ENCODE results near the gene PRMT9.

PRMT9 gene

DNA sequence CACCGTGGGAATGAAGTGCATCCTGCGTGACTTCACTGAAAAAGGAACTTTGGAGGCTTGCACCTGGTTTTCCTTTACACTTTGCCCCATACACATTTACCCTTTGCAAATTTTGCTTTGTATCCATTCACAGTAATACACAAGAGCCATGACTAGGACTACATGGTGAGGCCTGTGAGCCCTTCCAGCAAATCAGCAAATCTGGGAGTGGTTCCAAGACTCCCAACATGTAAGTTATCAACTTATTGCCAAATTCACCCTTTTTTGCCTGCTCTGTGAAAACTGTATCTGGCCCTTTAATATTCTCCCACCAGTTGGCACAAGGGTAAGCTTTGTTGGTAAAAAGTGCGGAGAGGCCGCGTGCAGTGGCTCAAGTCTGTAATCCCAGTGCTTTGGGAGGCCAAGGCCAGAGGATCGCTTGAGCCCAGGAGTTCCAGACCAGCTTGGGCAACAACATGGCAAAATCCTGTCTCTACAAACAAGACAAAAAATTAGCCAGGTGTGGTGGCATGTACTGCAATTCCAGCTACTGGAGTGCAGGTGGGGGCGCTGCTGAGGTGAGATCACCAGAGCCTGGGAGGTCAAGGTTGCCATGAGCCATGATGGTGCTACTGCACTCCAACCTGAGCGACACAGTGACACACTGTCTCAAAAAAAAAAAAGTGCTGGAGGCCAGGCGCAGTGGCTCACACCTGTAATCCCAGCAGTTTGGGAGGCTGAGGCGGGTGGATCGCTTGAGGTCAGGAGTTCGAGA is 5.0 kb downstream of the PRMT9 start:
- DNase-seq (ENCODE audit: low read depth), result no peak

DNA sequence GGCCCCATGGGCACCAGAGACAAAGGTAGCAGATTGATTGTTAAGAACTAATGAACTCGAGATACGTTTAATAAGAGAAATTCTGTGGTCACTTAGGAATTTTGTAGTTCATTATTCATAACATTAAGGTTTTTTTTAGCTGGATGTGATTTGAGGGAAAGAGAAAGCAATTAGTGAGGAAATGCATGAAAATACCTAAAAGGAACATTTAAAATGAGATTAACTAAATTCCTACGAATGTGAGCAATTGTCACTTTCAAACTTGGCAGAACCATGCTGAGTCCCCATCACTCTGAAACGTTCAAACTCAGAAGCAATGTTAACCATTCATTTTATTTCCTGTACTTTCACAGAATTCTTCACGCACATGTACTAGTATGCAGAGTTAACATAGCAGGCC is 5.9 kb downstream of the PRMT9 start:
- no peak for DNase-seq (ENCODE audit: low read depth)

DNA sequence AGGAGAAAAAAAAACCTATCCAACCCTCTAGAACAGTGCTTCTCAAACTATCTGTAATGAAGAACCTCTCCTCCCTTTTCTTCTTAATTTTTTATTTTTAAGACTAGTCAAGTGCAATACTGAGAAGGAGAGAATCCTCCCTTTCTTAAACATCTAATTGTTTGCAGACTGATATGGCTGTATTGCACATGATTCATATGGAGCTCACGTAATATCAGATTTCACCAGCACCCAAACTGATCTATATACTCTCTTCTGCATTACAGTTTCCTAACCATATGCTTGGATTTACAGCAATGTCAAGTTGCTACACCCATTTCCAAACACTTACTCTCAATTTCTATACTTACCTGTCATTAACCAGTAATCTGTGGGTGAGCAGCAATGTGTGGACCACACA is 9.5 kb downstream of the PRMT9 start:
- DNase-seq (ENCODE audit: low read depth), result no peak

DNA sequence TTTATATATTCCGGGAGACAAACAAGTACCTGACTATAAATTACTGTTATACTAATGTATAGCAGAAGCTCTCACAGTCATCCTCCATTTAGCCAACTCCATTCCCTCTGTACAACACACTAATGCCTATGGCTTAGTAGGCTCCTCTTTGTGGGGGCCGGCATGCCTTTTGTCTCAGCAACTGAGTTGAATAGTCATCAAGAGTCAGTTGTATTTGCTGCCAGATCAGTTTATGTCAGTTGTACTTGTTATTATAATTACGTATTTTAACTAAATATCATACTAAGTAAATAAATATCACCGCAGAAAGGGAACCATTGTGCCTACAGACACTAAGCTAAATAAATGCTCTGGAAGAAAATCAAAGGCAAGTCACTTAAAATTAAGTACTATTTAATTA is 9.9 kb downstream of the PRMT9 start:
- no peak for DNase-seq (ENCODE audit: low read depth)

DNA sequence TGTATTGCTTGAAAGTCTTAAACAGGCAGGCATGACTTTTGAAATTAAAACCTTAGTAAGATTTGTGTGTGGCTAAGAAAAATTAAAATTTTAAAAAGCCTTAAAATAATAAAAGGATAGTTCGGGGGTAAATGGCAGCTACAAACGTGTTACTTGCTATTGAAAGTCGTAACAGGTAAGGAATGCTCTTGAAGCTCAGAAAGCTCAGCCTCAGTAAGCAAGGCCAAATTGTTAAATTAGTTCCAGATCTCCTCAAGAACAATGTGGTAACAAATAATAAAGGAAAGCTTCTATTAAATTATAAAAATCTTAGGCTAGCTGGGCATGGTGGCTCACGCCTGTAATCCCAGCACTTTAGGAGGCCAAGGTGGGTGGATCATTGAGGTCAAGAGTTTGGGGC is 25.5 kb downstream of the PRMT9 start:
- DNase-seq (ENCODE audit: low read depth), result no peak

DNA sequence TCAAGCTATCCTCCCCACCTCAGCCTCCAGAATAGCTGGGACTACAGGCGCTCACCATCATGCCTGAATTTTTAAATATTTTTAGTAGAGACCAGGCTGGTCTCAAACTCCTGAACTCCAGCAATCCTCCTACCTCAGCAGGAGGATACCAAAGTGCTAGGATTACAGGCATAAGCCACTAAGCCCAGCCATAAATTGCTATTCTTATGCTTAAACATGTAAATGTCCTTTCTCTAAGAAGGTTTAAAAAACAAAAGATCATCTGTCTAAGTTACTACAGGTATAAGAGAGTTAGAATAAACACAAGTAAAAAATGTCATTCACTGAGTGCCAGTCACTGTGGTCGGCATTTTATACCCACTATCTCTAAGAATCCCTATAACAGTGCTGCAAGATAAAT is 28.3 kb downstream of the PRMT9 start:
- no peak for DNase-seq (ENCODE audit: low read depth)

DNA sequence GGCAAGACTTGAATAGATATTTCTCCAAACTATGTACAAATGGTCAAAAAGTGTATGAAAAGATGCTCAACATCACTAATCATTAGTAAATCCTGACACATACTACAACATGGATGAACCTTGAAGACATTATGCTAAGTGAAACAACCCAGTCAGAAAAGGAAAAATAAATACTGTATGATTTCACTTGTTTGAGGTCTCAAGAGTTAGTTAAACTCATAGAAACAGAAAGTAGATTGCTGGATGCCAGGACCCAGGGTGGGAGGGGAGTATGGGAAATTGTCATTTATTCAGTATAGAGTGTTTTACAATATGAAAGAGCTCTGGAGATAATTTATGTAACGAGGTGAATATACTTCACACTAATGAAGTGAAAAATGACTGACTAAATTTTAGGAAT is 32.4 kb downstream of the PRMT9 start:
- DNase-seq (ENCODE audit: low read depth), result no peak

DNA sequence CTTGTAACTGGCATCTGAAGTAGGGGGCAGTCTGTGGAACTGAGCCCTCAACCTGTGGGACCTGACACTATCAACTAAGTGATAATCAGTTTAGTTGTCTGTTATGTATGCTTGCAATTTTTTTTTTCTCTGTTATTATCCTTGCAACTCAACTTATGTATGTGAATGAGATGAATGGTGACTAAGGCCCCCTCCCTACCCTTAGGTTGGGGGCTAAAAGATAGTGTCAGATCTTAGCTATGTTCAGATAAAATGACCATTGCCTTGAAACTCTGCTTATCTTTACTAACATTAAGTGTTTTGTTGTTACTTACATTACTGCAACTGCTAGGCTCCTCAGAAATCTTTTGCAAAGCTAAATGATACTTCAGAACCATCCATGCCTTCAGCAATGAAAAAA is 35.3 kb downstream of the PRMT9 start:
- no peak for DNase-seq (ENCODE audit: low read depth)

DNA sequence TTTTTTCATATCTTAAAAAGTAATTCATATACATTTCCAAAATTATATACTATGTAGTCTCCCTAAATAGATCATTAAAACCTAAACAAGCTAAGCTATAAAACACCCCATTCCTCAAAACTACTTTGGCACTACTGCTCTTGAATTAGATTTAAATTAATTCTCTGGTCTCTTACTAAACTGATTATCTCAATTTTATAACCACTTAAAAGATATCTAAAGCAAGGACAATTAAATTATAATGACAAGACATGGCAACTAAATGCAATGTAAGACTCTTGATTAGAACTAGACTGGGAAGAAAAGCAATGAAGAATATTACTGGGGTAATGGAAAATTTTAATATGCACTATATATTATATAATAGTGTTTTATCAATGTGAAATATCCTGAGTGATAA is 38.9 kb downstream of the PRMT9 start:
- DNase-seq (ENCODE audit: low read depth), result no peak

DNA sequence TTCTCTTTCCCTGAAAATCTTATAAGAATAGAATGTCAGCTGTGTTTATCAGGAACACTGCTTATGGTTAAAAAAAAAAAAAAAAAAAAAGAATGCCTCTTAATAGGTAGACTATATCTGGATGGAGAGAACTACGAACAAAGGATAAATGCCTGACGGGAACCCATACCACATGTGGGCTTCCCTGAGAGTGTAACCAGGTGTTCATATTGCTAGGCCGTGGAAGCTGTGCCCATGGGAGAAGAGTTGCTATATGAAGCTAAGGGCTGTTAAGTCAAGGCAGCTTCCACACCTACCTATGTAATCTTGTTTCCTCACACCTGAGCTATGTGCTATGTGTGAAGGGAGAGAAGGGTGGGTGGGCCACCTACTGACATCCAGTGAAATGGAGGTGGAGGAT is 39.5 kb downstream of the PRMT9 start:
- DNase-seq (ENCODE audit: low read depth), result no peak

DNA sequence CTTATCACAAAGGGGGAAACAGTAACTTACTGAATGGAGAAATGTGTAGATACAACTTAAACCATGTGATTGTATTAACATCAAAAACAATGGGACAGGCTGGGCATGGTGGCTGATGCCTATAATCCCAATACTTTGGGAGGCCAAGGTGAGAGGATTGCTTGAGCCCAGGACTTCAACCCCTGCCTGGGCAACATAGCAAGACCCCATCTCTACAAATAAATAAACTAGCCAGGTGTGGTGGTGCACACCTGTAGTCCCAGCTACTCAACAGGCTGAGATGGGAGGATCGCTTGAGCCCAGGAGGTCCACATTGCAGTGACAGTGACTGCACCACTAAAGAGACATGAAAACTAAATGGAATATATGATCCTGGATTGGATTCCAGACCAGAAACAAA is 40.3 kb downstream of the PRMT9 start:
- no peak for DNase-seq (ENCODE audit: low read depth)

DNA sequence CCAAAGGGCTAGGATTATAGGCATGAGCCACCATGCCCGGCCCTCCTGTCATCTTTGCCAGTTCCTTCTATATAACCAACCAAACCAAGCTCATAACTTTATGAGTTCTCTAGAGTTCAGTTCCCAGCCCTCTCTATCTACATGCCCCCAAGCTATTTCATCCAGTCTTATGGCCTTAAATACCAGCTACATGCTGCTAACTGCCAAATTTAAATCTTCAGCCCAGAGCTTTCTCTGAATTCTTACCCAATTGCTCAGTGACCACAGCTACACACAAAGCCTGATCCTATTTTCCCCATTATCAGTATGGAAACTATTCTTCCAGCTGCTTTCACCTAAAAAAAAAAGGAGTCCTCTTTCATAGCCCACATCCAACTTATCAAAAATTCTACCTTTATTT is 43.6 kb downstream of the PRMT9 start:
- no peak for DNase-seq (ENCODE audit: low read depth)

DNA sequence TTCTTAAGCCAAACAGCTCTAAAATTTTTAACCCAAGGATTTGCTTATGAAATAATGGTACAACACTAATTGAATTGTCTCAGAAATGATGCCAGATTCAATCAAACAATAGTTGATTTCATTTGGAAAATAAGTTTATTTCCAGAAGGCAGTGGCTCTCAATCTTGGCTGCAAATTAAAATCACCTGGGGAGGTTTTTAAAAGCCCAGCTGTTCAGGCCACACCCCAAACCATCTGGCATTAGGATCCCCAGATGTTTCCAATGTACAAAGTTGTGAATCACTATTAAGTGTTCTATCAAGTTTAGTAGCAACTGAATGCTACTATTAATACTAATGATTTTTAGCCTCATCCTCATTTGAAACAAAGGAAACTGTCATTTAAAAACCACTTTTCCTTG is 44.6 kb downstream of the PRMT9 start:
- DNase-seq (ENCODE audit: low read depth), result no peak

DNA sequence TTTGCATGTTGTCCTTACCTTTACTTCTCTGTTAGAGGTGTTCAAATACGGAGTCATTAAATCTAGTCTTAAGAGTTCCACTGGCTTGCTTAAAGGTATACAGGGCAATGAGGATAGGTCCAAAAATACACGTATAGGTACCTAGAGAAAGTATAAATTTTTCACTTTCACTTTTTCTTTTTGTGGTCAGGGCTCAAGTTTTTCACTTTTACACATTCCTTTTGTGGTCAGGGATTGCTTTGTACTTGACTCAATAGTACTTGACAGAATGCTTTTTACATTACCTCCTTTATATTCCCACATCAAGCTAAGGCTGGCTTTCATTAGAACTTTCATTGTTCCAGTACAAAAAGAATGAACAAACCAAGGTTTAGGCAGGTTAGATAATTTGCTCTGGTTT is 45.0 kb downstream of the PRMT9 start:
- DNase-seq (ENCODE audit: low read depth), result no peak

DNA sequence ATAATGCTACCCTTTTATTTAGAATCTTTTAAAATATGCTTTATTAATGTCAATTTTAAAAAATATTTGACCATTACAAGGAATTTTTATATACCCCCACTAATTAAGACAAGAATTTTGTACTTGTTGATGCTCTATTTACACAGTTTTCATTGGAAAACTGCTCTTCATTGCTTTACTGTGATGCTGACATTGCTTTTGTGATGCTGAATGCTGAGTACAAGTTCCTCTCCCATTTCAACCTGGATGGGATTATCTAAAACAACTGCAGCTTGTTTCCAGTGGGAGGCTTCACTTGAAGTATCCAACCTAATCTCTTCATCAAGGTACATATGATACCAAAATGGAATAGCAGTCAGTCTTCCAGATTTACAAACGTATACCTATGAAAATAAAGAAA is 45.6 kb downstream of the PRMT9 start:
- DNase-seq (ENCODE audit: low read depth), result no peak

DNA sequence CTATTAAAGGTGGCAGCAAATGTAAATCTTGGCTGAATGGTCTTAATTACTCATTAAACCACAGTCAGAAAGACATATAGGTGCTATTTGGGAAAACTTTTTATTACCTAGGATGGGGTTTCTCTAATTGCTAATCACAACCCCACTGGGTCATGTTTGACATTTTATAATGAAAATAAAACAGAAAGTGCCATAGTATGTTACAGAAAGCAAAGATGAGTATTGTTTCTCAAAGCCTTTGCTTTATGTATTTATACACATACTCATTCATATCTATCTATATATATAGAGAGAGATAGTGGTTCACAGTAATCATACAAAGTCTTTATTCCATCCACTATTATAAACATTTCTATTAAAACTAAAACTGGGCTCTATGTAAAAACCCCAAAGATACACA is 48.6 kb downstream of the PRMT9 start:
- no peak for DNase-seq (ENCODE audit: low read depth)

DNA sequence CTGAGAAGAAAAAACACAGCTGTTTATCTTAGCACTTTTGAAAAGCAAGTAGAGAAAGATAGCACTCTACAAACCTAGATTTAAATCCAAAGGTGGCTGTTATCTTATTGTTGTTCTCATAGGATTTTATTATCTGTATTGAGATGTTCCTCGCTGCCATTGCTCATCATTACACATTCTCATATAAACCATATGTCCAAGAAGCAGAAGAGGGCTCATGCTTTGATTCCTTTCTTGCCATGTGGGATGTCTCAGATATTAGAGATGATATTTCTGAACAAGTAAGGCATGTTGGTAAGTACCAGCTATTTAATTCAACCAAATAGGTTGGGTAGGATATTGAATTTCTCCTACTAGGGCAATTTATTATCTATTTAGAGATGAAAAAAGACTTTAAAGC is 50.3 kb downstream of the PRMT9 start:
- DNase-seq (ENCODE audit: low read depth), result no peak

DNA sequence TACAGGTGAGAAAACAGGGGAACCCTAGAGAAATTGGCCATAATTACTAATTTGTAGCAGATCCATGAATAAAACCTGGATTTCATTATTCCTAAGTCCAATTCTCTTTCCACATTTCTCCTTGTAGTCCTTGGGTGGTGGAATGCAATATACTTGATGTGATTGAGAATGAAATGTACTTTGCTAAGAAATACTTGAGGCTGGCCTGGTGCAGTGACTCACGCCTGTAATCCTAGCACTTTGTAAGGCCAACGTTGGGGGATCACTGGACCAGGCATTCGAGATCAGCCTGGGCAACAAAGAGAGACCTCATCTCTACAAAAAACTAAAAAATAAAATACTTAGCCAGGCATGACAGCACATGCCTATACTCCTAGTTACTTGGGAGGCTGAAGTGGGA is 50.9 kb downstream of the PRMT9 start:
- no peak for DNase-seq (ENCODE audit: low read depth)

DNA sequence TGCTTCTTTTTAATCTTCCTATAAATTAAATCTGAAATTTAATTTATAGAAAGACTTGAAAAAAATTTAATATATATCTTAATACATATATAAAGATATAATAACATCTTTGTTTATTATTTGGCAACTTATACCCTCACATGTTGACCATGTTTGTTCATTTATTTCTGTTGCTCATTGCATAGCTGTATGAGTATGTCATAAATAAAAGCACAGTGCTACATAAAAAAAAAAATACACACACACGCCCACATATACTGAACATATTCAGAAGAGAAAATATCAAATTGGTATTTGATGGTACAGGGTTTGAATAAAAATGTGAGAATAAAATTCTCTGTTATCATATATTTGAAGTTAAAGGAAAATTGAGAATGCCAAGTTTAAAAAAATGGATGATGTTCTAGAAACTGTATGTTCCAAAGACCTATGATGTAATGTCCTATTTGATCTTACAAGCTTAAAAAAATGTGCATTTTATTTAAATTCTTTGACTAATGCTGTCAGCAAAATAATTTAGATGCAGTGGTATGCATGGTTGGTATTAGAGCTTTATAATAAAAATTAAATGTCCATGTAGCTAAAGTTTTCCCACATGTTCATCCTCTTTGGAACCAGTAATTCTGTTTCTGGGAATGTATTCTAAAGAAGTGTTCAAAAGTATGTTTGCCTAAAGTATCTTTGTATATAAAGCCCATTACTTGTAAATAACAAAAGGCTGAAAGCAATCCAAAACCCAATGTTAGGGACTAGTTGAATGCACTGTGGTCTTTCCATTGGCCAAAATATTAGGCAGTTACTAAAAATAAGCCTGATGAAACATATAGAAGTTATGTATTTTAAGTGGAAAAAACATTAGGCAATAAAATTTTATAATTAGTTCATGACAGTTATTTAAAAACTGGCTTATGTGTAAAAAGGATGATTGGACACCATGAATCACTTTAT is 53.9 kb downstream of the PRMT9 start:
- no peak for DNase-seq (ENCODE audit: low read depth)

DNA sequence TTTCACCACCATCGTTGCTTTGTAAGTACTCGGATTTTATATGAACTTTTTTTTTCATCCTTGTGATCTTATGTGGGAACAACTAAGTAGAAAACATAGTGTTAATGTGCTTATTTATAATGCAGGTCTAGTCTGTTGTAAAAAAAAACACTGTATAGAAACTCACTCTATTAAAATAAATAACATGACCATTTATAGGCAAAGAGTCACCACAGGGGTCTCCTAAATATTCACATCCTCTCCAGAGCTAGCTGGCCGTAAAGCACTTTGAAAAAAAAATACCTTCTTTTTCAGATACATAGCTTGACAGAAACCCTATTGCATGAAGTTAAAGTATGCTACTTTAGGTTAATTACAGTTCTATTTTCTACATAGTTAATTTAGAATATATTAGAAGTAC is 55.5 kb downstream of the PRMT9 start:
- no peak for DNase-seq (ENCODE audit: low read depth)

DNA sequence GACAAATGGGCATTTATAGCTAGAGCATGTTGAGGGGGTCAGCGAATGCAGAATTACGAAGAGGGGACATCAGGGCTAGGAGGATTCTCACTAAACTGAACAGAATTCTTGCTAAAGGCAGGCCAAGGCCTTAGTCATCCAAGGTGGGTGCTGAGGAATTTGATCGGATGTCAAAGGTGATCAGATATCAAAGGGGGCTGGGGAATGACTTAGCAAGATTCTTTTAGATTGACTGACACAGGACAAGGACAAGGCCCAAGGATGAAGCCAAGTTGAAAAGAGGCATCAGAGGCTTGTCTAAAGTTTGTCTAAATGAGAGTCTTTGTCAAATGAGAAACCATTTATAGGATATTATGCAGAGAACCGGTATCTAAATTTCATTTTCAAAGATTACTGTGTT is 57.1 kb downstream of the PRMT9 start:
- no peak for DNase-seq (ENCODE audit: low read depth)

DNA sequence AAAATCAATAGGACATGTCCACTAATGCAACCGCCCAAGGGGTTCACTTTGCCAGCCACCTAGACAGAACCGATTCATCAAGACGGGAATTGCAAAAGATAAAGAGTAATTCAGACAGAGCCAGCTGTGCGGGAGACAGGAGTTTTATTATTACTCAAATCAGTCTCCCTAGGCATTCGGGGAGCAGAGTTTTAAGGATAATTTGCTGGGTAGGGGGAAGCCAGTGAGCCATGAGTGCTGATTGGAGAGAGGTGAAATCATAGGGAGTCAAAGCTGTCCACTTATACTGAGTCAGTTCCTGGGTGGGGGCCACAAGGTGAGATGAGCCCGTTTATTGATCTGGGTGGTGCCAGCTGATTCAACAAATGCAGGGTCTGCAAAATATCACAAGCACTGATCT is 58.2 kb downstream of the PRMT9 start:
- DNase-seq (ENCODE audit: low read depth), result no peak

DNA sequence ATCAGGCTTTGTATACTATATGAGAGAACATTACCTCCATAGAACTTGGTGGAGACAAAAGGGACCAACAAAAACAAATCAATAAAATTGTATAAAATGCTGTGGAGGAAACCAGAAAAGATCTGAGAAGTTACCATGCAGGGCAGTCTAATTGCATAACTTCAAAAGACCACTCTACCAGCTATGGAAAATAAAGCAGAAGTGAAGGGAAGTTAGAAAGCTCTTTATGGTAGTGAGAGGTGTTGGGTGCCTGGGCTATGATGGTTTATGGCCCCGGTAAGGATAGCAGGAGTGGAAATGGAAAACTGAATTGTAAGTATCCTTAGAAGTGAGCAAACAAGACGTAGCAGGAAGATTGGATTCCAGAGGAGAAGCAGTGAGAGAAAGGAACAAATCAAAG is 63.6 kb downstream of the PRMT9 start:
- DNase-seq (ENCODE audit: low read depth), result no peak

Measured in activated T-helper 9 cell treated with anti-CD3 and anti-CD28 coated beads, Interleukin-2, amount 50 U/mL, for 16 hours (primary cell).